Kidney (tissue), 14 donors: Measurements from ENCODE around the gene BCAS3. TPM values are rescaled to one million over a fixed set of nuclear protein-coding genes. Genes with fewer than 3 reads are reported as not detected.

Experiments
- DNase-seq, 5 donors: peaks; one replicate each; pipeline ENCODE4 v3.0.0-alpha.2; 2013 to 2020
- FAIRE-seq: peaks from 2 replicates; lab custom pipeline; 2012; peaks lifted over from hg19 to GRCh38; lab: Jason Lieb, UNC
- H3K27ac ChIP-seq, 2 donors: one replicate each; pipeline ENCODE4 v1.7.0; 2013; ENCODE audit warnings: low read depth in 2 of 2, low read length in 2 of 2, inconsistent platforms in 1 of 2
- H3K27me3 ChIP-seq: one replicate; pipeline ENCODE4 v1.7.1; 2013; ENCODE audit warnings: low read length, inconsistent platforms; ENCODE audit not compliant: control insufficient read depth, insufficient read depth
- H3K36me3 ChIP-seq, 3 donors: one replicate each; pipeline versions ENCODE4 v1.7.0 to v1.7.1; 2013; ENCODE audit warnings: low read length in 3 of 3, control low read depth in 1 of 3, inconsistent platforms in 1 of 3; ENCODE audit not compliant: insufficient read depth in 3 of 3, control insufficient read depth in 2 of 3
- H3K4me1 ChIP-seq, 3 donors: one replicate each; pipeline versions ENCODE4 v1.7.0 to v1.7.1; 2013; ENCODE audit warnings: low read length in 3 of 3, inconsistent platforms in 1 of 3, low read depth in 1 of 3; ENCODE audit not compliant: control insufficient read depth in 2 of 3, insufficient read depth in 2 of 3
- H3K4me3 ChIP-seq, 3 donors: one replicate each; pipeline versions ENCODE4 v1.7.0 to v1.8.1; 2013; ENCODE audit warnings: low read length in 3 of 3, control low read depth in 1 of 3, inconsistent platforms in 1 of 3
- H3K9ac ChIP-seq, 3 donors: one replicate each; pipeline versions ENCODE4 v1.7.0 to v1.7.1; 2013; ENCODE audit warnings: low read length in 3 of 3, control low read depth in 1 of 3, inconsistent platforms in 1 of 3
- H3K9me3 ChIP-seq, 3 donors: one replicate each; pipeline versions ENCODE4 v1.7.0 to v1.7.1; 2013; ENCODE audit warnings: low read length in 3 of 3, control low read depth in 1 of 3, inconsistent platforms in 1 of 3; ENCODE audit not compliant: control insufficient read depth in 2 of 3, insufficient read depth in 1 of 3
- CTCF ChIP-seq: IDR thresholded peaks from 3 replicates; pipeline ENCODE4 v1.5.1; 2012; ENCODE audit warnings: mild to moderate bottlenecking, moderate library complexity, borderline replicate concordance; ENCODE audit not compliant: insufficient read depth; ENCODE audit errors: extremely low read depth
- intact Hi-C: fragments of 100-400 bp; cut with DNase I; formaldehyde crosslinking; loops from one replicate; pipeline ENCODE4 v1.11.1; 2022
- polyA plus RNA-seq: library from polyadenylated mRNA; stranded (reverse); fragments of 350-450 nt; fragmentation: Illumina TruSeq; extraction: RNeasy Lipid Tissue Mini Kit (QIAGEN cat#74804); gene quantifications from one replicate; pipeline ENCODE4 v1.2.3, GENCODE V29; 2014; ENCODE audit warnings: low read depth, low replicate concordance; ENCODE audit not compliant: insufficient read depth
- total RNA-seq: library from RNA; stranded (reverse); fragmentation: NEBNext Ultra II Directional; extraction: Animal tissue kit (Norgen Biotek cat#: 25700); gene quantifications from one replicate; pipeline ENCODE4 v1.2.1, GENCODE V29; 2021
- donor health status: control.
- donor health status: control.
- donor health status: control.
- donor health status: control.
- donor health status: control.
- donor health status: DM: yes; HTN: yes; CAD: no.
- donor health status: Normal renal cell carcinoma (clear cell type).

Gene BCAS3
- total and polyA plus RNA-seq, 2 donors from 2014 or later: 18.3 to 44.1 TPM

GRCh38 chr17:60647705-60648104 lies 29.9 kb upstream of the BCAS3 start:
- no peak for FAIRE-seq
- TF ChIP-seq CTCF: no peak
- Histone ChIP-seq H3K9me3 (no peaks in the 10 kb centered on the region), H3K4me1 (no peaks in the 10 kb centered on the region), H3K9ac (no peak overlapping the region), H3K36me3 (peaks cover 0 to 4% (median 2%) of the 10 kb centered on the region in 3 donors), H3K27ac (no peak overlapping the region), H3K4me3 (no peak overlapping the region), H3K27me3 (no peaks in the 10 kb centered on the region)
- intact Hi-C loops: no loop called here
- DNase-seq: no peak

- FAIRE-seq: no peak
- Histone ChIP-seq H3K36me3 (peaks cover 0 to 8% (median 2%) of the 10 kb centered on the region in 3 donors), H3K9me3 (no peaks in the 10 kb centered on the region), H3K27me3 (no peaks in the 10 kb centered on the region), H3K9ac (no peak overlapping the region), H3K4me3 (no peak overlapping the region), H3K4me1 (no peaks in the 10 kb centered on the region), H3K27ac (no peak overlapping the region)
- no peak for DNase-seq
- TF ChIP-seq CTCF: no peak
- intact Hi-C loops: no loop called here
These were observed 25.0 kb upstream of the BCAS3 start for GRCh38 chr17:60652454-60653247.

GRCh38 chr17:60653569-60653968 lies 24.1 kb upstream of the BCAS3 start:
- Histone ChIP-seq H3K36me3 (peaks cover 0 to 8% (median 0%) of the 10 kb centered on the region in 3 donors), H3K9me3 (no peaks in the 10 kb centered on the region), H3K9ac (no peak overlapping the region), H3K27me3 (no peaks in the 10 kb centered on the region), H3K4me1 (no peaks in the 10 kb centered on the region), H3K4me3 (no peak overlapping the region), H3K27ac (no peak overlapping the region)
- FAIRE-seq (no peak), DNase-seq (no peak)
- intact Hi-C loops: no loop called here
- TF ChIP-seq CTCF: no peak
